ENCODE results near the gene C3orf20.
"Not testable (repeated sequence)": the region's sequence is repeated elsewhere in the genome, so short reads cannot be mapped to it uniquely, and the experiment has no call there.

Gene C3orf20

GRCh38 chr3:14730703-14731382 is 55.9 kb downstream of the C3orf20 start:
- H3K9ac ChIP-seq (ENCODE audit: low read depth, low read length): no peak overlapping the region
- H3K4me1 ChIP-seq (ENCODE audit: insufficient read depth, low read length): no peaks in the 10 kb centered on the region
- no peaks in the 10 kb centered on the region for H3K36me3 ChIP-seq (ENCODE audit: insufficient read depth, low read length)
- no peaks in the 10 kb centered on the region for H3K9me3 ChIP-seq (ENCODE audit: control insufficient read depth, insufficient read depth, low read length)

GRCh38 chr3:14740983-14741382 is 66.0 kb downstream of the C3orf20 start:
- H3K9ac ChIP-seq (ENCODE audit: low read depth, low read length): no peak overlapping the region
- no peaks in the 10 kb centered on the region for H3K36me3 ChIP-seq (ENCODE audit: insufficient read depth, low read length)
- no peaks in the 10 kb centered on the region for H3K4me1 ChIP-seq (ENCODE audit: insufficient read depth, low read length)
- peaks cover 2% of the 10 kb centered on the region for H3K9me3 ChIP-seq (ENCODE audit: control insufficient read depth, insufficient read depth, low read length)

- no peaks in the 10 kb centered on the region for H3K36me3 ChIP-seq (ENCODE audit: insufficient read depth, low read length)
- H3K9ac ChIP-seq (ENCODE audit: low read depth, low read length): no peak overlapping the region
- H3K4me1 ChIP-seq (ENCODE audit: insufficient read depth, low read length): no peaks in the 10 kb centered on the region
- peaks cover 2% of the 10 kb centered on the region for H3K9me3 ChIP-seq (ENCODE audit: control insufficient read depth, insufficient read depth, low read length)
Observed at GRCh38 chr3:14741510-14741909, 66.6 kb downstream of the C3orf20 start.

GRCh38 chr3:14744556-14744955 is 69.6 kb downstream of the C3orf20 start:
- H3K36me3 ChIP-seq (ENCODE audit: insufficient read depth, low read length): no peaks in the 10 kb centered on the region
- no peaks in the 10 kb centered on the region for H3K4me1 ChIP-seq (ENCODE audit: insufficient read depth, low read length)
- H3K9me3 ChIP-seq (ENCODE audit: control insufficient read depth, insufficient read depth, low read length): no peaks in the 10 kb centered on the region; the same call in 1 of the 2 replicates
- H3K9ac ChIP-seq (ENCODE audit: low read depth, low read length): no peak overlapping the region

- H3K36me3 ChIP-seq (ENCODE audit: insufficient read depth, low read length): no peaks in the 10 kb centered on the region
- no peaks in the 10 kb centered on the region for H3K9me3 ChIP-seq (ENCODE audit: control insufficient read depth, insufficient read depth, low read length)
- no peaks in the 10 kb centered on the region for H3K4me1 ChIP-seq (ENCODE audit: insufficient read depth, low read length)
- H3K9ac ChIP-seq (ENCODE audit: low read depth, low read length): no peak overlapping the region
Observed at GRCh38 chr3:14750650-14751049, 75.7 kb downstream of the C3orf20 start.

GRCh38 chr3:14752979-14753378 is 78.0 kb downstream of the C3orf20 start:
- not testable (repeated sequence) for H3K36me3 ChIP-seq (ENCODE audit: insufficient read depth, low read length); H3K4me1 ChIP-seq (ENCODE audit: insufficient read depth, low read length); H3K9ac ChIP-seq (ENCODE audit: low read depth, low read length); H3K9me3 ChIP-seq (ENCODE audit: control insufficient read depth, insufficient read depth, low read length)

- no peaks in the 10 kb centered on the region for H3K36me3 ChIP-seq (ENCODE audit: insufficient read depth, low read length)
- H3K9me3 ChIP-seq (ENCODE audit: control insufficient read depth, insufficient read depth, low read length): no peaks in the 10 kb centered on the region
- no peaks in the 10 kb centered on the region for H3K4me1 ChIP-seq (ENCODE audit: insufficient read depth, low read length)
- no peak overlapping the region for H3K9ac ChIP-seq (ENCODE audit: low read depth, low read length)
Observed at GRCh38 chr3:14757153-14757700, 82.3 kb downstream of the C3orf20 start.

- H3K9ac ChIP-seq (ENCODE audit: low read depth, low read length): no peak overlapping the region
- no peaks in the 10 kb centered on the region for H3K9me3 ChIP-seq (ENCODE audit: control insufficient read depth, insufficient read depth, low read length)
- H3K36me3 ChIP-seq (ENCODE audit: insufficient read depth, low read length): no peaks in the 10 kb centered on the region
- no peaks in the 10 kb centered on the region for H3K4me1 ChIP-seq (ENCODE audit: insufficient read depth, low read length)
Observed at GRCh38 chr3:14758297-14758696, 83.4 kb downstream of the C3orf20 start.

- no peak overlapping the region for H3K9ac ChIP-seq (ENCODE audit: low read depth, low read length)
- no peaks in the 10 kb centered on the region for H3K4me1 ChIP-seq (ENCODE audit: insufficient read depth, low read length)
- no peaks in the 10 kb centered on the region for H3K9me3 ChIP-seq (ENCODE audit: control insufficient read depth, insufficient read depth, low read length)
- no peaks in the 10 kb centered on the region for H3K36me3 ChIP-seq (ENCODE audit: insufficient read depth, low read length)
Observed at GRCh38 chr3:14758959-14759358, 84.0 kb downstream of the C3orf20 start.

- Histone ChIP-seq H3K36me3 (ENCODE audit: insufficient read depth, low read length) (no peaks in the 10 kb centered on the region), H3K9ac (ENCODE audit: low read depth, low read length) (no peak overlapping the region), H3K4me1 (ENCODE audit: insufficient read depth, low read length) (no peaks in the 10 kb centered on the region), H3K9me3 (ENCODE audit: control insufficient read depth, insufficient read depth, low read length) (no peaks in the 10 kb centered on the region)
Observed at GRCh38 chr3:14760185-14760584, 85.2 kb downstream of the C3orf20 start.

- Histone ChIP-seq H3K9me3 (ENCODE audit: control insufficient read depth, insufficient read depth, low read length) (no peaks in the 10 kb centered on the region), H3K9ac (ENCODE audit: low read depth, low read length) (no peak overlapping the region), H3K4me1 (ENCODE audit: insufficient read depth, low read length) (no peaks in the 10 kb centered on the region)
Observed at GRCh38 chr3:14761121-14761672, 86.3 kb downstream of the C3orf20 start.

GRCh38 chr3:14761866-14762265 is 86.9 kb downstream of the C3orf20 start:
- Histone ChIP-seq H3K36me3 (ENCODE audit: insufficient read depth, low read length) (no peaks in the 10 kb centered on the region), H3K4me1 (ENCODE audit: insufficient read depth, low read length) (no peaks in the 10 kb centered on the region), H3K9me3 (ENCODE audit: control insufficient read depth, insufficient read depth, low read length) (no peaks in the 10 kb centered on the region), H3K9ac (ENCODE audit: low read depth, low read length) (no peak overlapping the region)

More at GRCh38 chr3:14761121-14761672, 86.3 kb downstream of the C3orf20 start:
- H3K36me3 ChIP-seq (ENCODE audit: insufficient read depth, low read length): no peaks in the 10 kb centered on the region

GRCh38 chr3:14762701-14763100 is 87.8 kb downstream of the C3orf20 start:
- no peak overlapping the region for H3K9ac ChIP-seq (ENCODE audit: low read depth, low read length)
- no peaks in the 10 kb centered on the region for H3K4me1 ChIP-seq (ENCODE audit: insufficient read depth, low read length)
- H3K36me3 ChIP-seq (ENCODE audit: insufficient read depth, low read length): no peaks in the 10 kb centered on the region
- no peaks in the 10 kb centered on the region for H3K9me3 ChIP-seq (ENCODE audit: control insufficient read depth, insufficient read depth, low read length)

- Histone ChIP-seq H3K4me1 (ENCODE audit: insufficient read depth, low read length) (no peaks in the 10 kb centered on the region), H3K36me3 (ENCODE audit: insufficient read depth, low read length) (no peaks in the 10 kb centered on the region), H3K9ac (ENCODE audit: low read depth, low read length) (no peak overlapping the region), H3K9me3 (ENCODE audit: control insufficient read depth, insufficient read depth, low read length) (no peaks in the 10 kb centered on the region)
Observed at GRCh38 chr3:14764331-14765059, 89.6 kb downstream of the C3orf20 start.

GRCh38 chr3:14765060-14765400 is 90.1 kb downstream of the C3orf20 start:
- Histone ChIP-seq H3K4me1 (ENCODE audit: insufficient read depth, low read length) (no peaks in the 10 kb centered on the region), H3K9me3 (ENCODE audit: control insufficient read depth, insufficient read depth, low read length) (no peaks in the 10 kb centered on the region), H3K9ac (ENCODE audit: low read depth, low read length) (no peak overlapping the region), H3K36me3 (ENCODE audit: insufficient read depth, low read length) (no peaks in the 10 kb centered on the region)

Data from ES-I3 (cell line).